Measurements from ENCODE around the gene DEPP1.

The DEPP1 gene

DNA sequence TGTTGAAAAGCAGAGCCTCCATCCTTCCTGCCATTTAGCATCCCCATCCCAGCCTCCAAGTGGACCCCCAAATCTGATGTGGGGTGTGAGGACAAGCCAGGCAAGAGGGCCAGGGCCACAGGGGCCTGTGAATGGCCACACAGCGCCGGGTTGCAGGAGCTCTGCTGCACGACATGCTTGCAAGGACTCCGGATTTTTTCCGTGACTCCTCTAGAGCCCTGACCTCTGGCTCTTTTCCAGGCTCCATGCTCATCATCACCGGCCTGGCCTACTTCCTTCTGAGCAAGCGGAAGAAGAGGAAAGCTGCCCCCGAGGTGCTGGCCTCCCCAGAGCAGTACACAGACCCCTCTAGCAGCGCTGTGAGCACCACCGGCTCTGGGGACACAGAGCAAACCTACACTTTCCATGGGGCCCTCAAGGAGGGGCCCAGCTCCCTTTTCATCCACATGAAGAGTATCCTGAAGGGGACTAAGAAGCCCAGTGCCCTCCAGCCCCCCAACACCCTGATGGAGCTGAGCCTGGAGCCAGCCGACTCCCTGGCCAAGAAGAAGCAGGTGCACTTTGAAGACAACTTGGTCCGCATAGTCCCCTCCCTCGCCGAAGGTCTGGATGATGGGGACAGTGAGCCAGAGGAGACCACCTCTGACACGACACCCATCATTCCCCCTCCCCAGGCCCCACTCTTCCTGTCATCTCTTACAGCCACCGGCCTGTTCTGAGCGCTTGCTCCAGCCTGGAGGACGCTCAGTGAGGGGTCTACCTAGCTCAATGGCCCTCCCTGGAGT, 44.0 kb downstream of the DEPP1 start:
- no peak for DNase-seq (ENCODE audit: low read depth in 2 of 2)

DNA sequence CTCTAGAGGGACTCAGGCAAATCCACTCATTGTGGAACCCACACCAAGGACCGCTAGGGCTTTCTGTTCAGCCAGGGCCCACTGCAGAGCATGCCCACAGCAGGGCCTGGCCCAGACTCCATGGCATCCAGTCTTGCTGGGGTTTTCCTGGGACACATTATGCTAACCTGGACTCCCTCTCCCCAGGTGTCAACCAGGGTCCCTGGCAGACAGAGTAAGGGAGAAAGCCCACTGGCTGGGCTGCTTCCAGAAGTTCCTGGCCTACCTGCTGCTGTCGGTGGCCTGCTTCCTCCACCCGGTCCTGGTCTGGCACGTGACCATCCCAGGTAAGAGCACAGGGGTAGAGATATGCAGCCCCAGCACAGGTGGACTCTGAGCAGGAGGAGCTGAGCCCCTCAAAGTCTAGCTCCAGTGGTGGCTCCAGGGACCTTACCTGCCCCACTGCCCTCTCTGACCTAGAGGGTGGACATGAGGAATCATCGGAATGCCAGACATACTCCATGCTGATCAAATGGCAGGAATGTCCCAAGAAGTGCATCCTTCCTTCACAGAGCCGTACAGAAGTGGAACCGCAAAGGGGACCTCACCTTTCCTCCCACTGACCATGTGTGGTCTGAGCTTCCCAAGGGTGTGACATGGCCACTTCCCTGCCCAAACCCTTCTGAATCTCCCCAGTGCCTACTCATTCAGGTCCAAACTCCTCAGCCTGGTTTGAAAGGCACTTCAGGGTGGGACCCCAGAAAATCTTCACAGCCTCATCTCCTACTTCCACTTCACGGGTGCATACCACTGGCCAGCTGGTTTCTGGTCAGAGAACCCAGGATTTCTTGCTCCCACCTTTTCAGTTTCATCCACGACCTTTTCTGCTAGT, 44.9 kb downstream of the DEPP1 start:
- no peak for DNase-seq (ENCODE audit: low read depth in 2 of 2)

DNA sequence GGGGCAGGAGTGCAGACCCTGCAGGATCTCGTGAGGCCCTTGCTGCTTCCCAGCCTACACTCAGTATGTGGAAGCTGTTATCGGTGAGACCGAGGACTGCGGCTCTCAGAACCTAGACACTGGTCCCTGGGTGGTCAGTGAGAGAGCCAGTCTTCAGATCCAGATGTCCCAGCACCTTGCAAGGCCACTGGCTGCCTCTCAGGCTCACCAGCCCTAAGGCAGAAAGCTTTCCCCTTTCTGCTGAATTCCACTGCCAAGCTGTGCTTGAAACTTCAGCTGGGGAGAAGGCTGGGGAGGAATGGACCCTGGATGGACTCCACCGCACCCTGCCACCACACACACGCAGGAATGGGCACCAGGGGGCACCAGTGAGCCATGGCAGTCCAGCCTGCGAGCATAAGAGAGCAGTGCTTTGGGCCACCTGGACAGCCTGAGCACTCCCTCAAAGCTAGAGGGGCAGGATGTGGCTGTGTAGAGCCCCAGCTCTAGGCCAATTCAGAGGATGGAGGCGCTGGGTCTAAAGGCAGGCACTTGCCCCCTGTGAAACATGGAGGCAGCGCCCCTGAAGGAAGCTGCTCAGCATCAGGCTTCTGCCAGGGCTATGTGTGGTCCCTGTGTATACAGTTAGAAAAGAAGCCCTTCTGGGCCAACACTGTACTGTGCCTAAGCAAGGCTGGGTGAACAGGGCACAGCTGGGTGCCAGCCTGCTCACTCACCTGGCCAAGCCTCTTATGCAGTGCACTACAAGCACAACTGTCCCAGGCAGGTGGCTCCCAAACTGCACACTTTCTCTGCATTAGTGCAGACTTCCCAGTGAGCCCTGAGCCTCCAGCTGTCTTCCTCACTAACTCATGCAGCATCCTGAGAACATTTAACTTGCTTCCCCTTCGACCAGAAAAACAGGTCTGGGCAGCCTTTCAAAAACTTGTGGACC, 45.8 kb downstream of the DEPP1 start:
- DNase-seq (ENCODE audit: low read depth in 2 of 2): peak; percentile 60 to 64

DNA sequence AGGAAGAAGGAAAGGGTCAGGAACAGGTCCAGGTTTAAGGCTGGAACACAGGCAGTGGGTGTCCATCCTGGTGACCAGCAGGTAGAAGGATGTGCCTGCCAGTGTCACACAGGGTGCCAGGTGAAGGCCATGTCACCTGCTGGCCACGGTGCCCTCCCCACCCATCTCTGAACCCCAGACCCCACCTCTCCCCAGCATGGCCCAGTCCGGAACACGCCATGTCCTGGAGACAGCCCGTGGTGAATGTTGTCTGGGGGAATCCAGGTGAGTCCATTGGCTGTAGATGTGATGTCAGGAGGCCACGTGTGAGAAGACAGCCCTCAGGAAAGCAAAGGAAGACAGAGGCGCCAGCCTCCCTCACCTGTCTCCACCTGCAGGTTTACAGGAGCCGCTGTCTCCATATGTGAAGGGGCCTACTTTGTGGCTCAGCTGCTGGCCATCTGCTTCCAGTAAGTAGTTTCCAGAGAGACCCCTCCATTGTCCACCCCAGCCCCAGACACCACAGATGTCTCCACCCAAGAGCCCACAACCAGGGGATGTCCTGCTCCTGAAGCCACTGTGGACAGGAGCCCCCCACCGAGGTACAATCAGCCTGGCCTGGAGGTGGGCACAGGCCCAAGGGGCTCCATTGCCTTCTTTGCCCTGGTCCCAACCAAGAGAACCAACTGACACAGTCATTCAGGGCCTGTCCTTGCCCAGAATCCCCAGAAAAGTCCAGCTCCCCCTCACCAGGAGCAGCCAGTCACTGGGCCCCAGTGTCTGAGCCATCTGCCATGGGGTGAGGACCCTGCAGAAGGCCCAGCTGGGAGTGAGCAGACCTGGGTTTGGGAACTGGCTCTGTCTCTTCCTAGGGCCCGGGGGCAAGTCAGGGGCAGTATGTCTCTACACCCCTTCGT, 46.7 kb downstream of the DEPP1 start:
- DNase-seq (ENCODE audit: low read depth in 2 of 2): no peak

DNA sequence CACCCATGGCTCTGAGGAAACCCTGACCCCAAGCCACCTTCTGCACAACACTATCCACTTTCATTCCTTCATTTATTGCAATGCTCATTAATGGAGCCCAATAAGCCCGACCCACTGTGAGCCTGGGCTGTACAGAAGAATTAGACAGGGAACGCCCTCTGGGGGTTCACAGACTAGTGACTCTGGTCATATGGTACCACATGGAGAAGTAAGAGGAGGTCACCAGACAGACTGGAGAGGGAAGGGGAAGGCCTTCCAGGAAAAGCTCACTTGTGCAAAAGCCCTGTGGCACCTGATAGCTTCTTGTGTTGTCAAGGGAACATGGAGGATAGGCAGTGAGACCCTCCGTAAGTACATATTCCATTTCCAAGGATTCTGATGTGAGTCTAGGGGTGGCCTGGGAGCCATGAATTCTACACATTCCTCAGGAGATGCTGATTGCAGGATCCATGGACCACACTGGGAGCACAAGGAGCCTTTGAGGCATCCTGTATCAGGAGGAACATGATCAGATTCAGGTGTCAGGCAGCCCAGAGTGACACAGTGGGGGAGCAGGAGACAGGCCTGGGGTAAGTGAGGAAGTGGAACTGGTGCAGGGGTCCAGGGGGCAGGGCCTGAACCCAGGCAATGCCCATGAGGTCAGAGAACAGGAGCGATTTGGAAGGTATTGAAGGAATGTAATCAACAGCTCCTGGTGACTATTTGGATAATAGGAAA, 47.5 kb downstream of the DEPP1 start:
- no peak for DNase-seq (ENCODE audit: low read depth in 2 of 2)

DNA sequence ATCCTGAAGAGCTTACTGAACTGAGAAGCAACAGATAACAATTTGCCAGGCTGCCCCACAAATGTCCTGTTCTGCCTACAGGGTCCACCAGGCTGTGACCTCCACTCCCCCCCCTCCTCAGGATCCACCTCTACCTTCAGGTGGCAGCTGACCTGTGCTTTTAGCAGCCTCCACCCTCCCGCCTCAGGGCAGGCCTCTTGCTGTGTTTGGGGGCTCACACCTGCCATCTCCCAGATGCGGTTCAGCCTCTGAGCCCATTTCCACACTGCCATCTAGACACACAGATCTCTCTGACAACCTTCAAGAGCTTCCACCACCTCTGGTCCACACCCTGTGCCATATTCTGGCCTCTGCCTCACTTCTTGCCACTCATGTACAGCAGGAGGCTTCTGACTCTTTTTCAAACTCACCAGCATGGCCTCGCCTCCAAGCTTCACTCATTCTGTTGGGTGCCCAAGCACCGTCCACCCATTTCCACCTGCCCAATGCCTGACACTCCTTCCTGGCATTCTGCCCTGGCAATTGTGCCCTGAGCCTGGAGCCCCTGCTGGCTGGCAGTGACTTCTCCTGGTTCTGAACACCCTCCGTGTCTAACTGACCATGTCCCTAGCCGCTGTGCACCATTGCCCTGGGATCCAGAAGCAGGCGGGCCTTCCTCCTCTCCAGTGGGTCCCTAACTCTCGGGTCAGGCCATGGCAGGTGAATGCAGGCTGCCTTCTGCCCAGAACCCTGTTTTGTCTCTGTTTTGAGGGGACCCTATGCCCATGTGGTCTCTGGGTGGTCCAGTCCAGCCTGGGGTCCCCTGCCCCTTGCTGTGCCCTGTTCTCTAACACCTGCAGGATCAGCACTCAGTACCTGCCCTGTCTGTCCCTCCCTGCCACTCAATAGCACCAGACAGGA, 49.0 kb downstream of the DEPP1 start:
- no peak for DNase-seq (ENCODE audit: low read depth in 2 of 2)

DNA sequence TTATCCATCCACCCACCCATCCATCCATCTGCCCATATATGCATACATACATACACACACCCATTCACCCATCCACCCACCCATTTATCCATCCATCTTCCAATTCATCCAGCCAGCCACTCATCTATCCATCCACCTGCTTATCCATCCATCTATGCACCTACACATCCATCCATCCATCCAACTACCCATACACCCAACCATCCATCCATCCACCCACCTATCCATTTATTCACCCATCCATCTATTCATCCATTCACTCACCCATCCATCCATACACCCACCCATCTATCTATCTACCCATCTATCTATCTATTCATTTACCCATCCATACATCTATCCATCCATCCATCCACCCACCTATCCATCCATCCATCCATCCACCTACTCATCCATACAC, 50.1 kb downstream of the DEPP1 start:
- DNase-seq (ENCODE audit: low read depth in 2 of 2): no peak

DNA sequence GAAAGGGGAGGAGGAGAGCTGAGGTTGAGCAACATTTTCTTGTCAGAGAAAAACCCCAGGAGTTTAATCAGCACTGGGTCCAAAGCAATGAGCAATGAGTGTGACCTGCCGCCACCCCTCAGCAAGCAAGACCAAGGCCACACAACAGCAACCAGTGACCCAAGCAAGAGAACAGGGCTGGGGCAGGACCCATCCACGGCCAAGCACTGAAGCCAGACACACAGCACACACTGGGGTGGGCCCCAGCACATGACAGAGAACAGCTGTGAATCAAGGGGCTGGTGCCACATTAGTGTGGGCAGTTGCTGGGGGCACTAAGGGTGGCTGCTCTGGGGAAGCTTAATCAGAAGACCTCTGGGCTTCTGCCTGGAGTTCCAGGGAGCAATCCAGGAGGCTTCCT, 51.3 kb downstream of the DEPP1 start:
- no peak for DNase-seq (ENCODE audit: low read depth in 2 of 2)

DNA sequence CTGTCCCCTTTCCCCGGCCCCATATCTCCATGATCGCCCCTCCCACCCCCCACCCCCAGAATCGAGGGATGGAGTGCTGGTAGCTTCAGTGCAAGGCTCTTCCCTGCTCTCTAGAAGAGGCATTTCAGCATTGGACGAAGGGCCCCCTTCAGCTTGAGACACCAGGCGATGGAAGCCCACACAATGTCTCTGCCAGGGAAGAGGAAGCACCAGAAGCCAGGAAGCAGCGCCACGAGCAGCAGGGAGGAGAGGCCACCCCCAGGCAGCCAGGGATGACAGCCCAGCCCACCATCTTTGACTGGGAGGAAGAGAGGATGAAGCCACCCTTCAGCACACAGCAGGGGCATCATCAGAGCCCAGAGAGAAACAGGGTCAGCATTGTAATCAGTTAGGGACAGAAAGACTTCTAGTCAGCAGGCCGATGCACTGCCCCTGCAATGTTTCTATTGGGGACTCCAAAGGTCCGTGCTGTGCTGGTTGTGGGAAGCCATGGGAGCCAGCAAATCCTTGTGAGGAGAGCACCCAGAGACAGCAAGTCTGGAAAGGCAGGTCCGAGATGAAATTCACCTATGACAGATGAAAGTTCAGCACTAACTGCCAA, 51.8 kb downstream of the DEPP1 start:
- no peak for DNase-seq (ENCODE audit: low read depth in 2 of 2)
